ENCODE results near the gene TNFRSF11A.
A peak's percentile ranks its signal among the peaks of the same experiment; 100 is the strongest.

Gene TNFRSF11A

GRCh38 chr18:62325806-62326645, 916 bp downstream of the TNFRSF11A start:
- Histone ChIP-seq H4K20me1 (ENCODE audit: insufficient read depth, low read length) (no peaks in the 10 kb centered on the region), H3K4me3 (ENCODE audit: low read length) (peak overlapping the region; percentile 58)

GRCh38 chr18:62326646-62327348, 1.7 kb downstream of the TNFRSF11A start:
- no peaks in the 10 kb centered on the region for H3K9me3 ChIP-seq (replicated peaks; ENCODE audit: insufficient read depth, low read length)
- H3K36me3 ChIP-seq (replicated peaks; ENCODE audit: insufficient read depth, low read length), result no peaks in the 10 kb centered on the region
- no peak for DNase-seq
- no peak overlapping the region for H3K9ac ChIP-seq (ENCODE audit: low read length)
- H3K79me2 ChIP-seq (ENCODE audit: low read length), result no peaks in the 10 kb centered on the region
- no peak overlapping the region for H2AFZ ChIP-seq (ENCODE audit: low read length)
- peaks cover 19% of the 10 kb centered on the region; the same call in 1 of the 2 replicates for H3K4me1 ChIP-seq (ENCODE audit: low read length)
- peak overlapping the region; percentile 58; the same call in 1 of the 2 replicates for H3K4me3 ChIP-seq (ENCODE audit: low read length)
- no peaks in the 10 kb centered on the region for H4K20me1 ChIP-seq (ENCODE audit: insufficient read depth, low read length)
- peak overlapping the region; percentile 72; the same call in 1 of the 2 replicates for H3K4me2 ChIP-seq (ENCODE audit: low read depth, low read length)
- H3K27ac ChIP-seq (ENCODE audit: low read length), result no peak overlapping the region
- no peaks in the 10 kb centered on the region for H3K27me3 ChIP-seq (replicated peaks; ENCODE audit: insufficient read depth, low read length)
- TF ChIP-seq, protein P1, sequence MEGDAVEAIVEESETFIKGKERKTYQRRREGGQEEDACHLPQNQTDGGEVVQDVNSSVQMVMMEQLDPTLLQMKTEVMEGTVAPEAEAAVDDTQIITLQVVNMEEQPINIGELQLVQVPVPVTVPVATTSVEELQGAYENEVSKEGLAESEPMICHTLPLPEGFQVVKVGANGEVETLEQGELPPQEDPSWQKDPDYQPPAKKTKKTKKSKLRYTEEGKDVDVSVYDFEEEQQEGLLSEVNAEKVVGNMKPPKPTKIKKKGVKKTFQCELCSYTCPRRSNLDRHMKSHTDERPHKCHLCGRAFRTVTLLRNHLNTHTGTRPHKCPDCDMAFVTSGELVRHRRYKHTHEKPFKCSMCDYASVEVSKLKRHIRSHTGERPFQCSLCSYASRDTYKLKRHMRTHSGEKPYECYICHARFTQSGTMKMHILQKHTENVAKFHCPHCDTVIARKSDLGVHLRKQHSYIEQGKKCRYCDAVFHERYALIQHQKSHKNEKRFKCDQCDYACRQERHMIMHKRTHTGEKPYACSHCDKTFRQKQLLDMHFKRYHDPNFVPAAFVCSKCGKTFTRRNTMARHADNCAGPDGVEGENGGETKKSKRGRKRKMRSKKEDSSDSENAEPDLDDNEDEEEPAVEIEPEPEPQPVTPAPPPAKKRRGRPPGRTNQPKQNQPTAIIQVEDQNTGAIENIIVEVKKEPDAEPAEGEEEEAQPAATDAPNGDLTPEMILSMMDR (IDR thresholded peaks at IDR 0.05; ENCODE audit: low read length), result no peak
- no peak for TF ChIP-seq EZH2 (optimal IDR thresholded peaks at IDR 0.05; ENCODE audit: low read depth, low read length)
- no peak for TF ChIP-seq EZH2phosphoT487 (IDR thresholded peaks at IDR 0.05; ENCODE audit: low read length)
- peaks cover 7% of the 10 kb centered on the region; the same call in 1 of the 2 replicates for H3F3A ChIP-seq (ENCODE audit: insufficient read depth, low read length)
- no peaks in the 10 kb centered on the region for H3K9me2 ChIP-seq (replicated peaks; ENCODE audit: insufficient read depth, low read length)

More at GRCh38 chr18:62325806-62326645, 916 bp downstream of the TNFRSF11A start:
- Histone ChIP-seq H3K36me3 (replicated peaks; ENCODE audit: insufficient read depth, low read length) (no peaks in the 10 kb centered on the region), H3K9me2 (replicated peaks; ENCODE audit: insufficient read depth, low read length) (no peaks in the 10 kb centered on the region), H3K4me2 (ENCODE audit: low read depth, low read length) (peak overlapping the region; percentile 72), H3K9ac (ENCODE audit: low read length) (peak overlapping the region; percentile 11; the same call in 1 of the 2 replicates), H2AFZ (ENCODE audit: low read length) (peak overlapping the region; percentile 62), H3F3A (ENCODE audit: insufficient read depth, low read length) (peaks cover 7% of the 10 kb centered on the region; the same call in 1 of the 2 replicates), H3K27ac (ENCODE audit: low read length) (no peak overlapping the region), H3K27me3 (replicated peaks; ENCODE audit: insufficient read depth, low read length) (no peaks in the 10 kb centered on the region), H3K9me3 (replicated peaks; ENCODE audit: insufficient read depth, low read length) (no peaks in the 10 kb centered on the region), H3K4me1 (ENCODE audit: low read length) (peaks cover 19% of the 10 kb centered on the region; the same call in 1 of the 2 replicates), H3K79me2 (ENCODE audit: low read length) (no peaks in the 10 kb centered on the region)
- peak; percentile 27 for DNase-seq
- TF ChIP-seq, protein P1 (IDR thresholded peaks at IDR 0.05; ENCODE audit: low read length), result no peak
- TF ChIP-seq EZH2phosphoT487 (IDR thresholded peaks at IDR 0.05; ENCODE audit: low read length) (no peak), EZH2 (optimal IDR thresholded peaks at IDR 0.05; ENCODE audit: low read depth, low read length) (no peak)

- Histone ChIP-seq H3K27ac (ENCODE audit: low read length) (no peak overlapping the region), H3K9me3 (replicated peaks; ENCODE audit: insufficient read depth, low read length) (no peaks in the 10 kb centered on the region), H3K27me3 (replicated peaks; ENCODE audit: insufficient read depth, low read length) (no peaks in the 10 kb centered on the region), H3K79me2 (ENCODE audit: low read length) (no peaks in the 10 kb centered on the region), H2AFZ (ENCODE audit: low read length) (no peak overlapping the region), H3K9ac (ENCODE audit: low read length) (no peak overlapping the region), H4K20me1 (ENCODE audit: insufficient read depth, low read length) (no peaks in the 10 kb centered on the region), H3K4me2 (ENCODE audit: low read depth, low read length) (no peak overlapping the region), H3F3A (ENCODE audit: insufficient read depth, low read length) (peaks cover 7% of the 10 kb centered on the region; the same call in 1 of the 2 replicates), H3K4me1 (ENCODE audit: low read length) (peaks cover 19% of the 10 kb centered on the region; the same call in 1 of the 2 replicates), H3K4me3 (ENCODE audit: low read length) (no peak overlapping the region), H3K9me2 (replicated peaks; ENCODE audit: insufficient read depth, low read length) (no peaks in the 10 kb centered on the region), H3K36me3 (replicated peaks; ENCODE audit: insufficient read depth, low read length) (no peaks in the 10 kb centered on the region)
- no peak for DNase-seq
- TF ChIP-seq, protein P1 (IDR thresholded peaks at IDR 0.05; ENCODE audit: low read length), result no peak
- TF ChIP-seq EZH2phosphoT487 (IDR thresholded peaks at IDR 0.05; ENCODE audit: low read length), result no peak
- no peak for TF ChIP-seq EZH2 (optimal IDR thresholded peaks at IDR 0.05; ENCODE audit: low read depth, low read length)
These were observed 2.9 kb downstream of the TNFRSF11A start for GRCh38 chr18:62327977-62328376.

Data from MM.1S (cell line).